ENCODE measurements around the gene SH3TC1. TPM values are rescaled to one million over a fixed set of nuclear protein-coding genes. Genes with fewer than 3 reads are reported as not detected.

The SH3TC1 gene
- total RNA-seq, 2 experiments from 2014 or later, result 11.1 to 18.3 TPM

- CTCF ChIA-PET, result no interaction called here
- Mint-ChIP-seq H3K9me3 (ENCODE audit: low read depth) (no peaks in the 10 kb centered on the region), H3K27me3 (no peaks in the 10 kb centered on the region), H3K36me3 (ENCODE audit: low read depth) (peaks cover 1% of the 10 kb centered on the region), H3K27ac (no peak overlapping the region), H3K4me3 (no peak overlapping the region), H3K4me1 (no peaks in the 10 kb centered on the region)
- DNase-seq (no peak), ATAC-seq (no peak)
- intact Hi-C loops (cut with DNase I, micrococcal nuclease), result no loop called here
- POLR2A ChIA-PET, result no interaction called here
Observed at GRCh38 chr4:8211737-8212581, 12.9 kb downstream of the SH3TC1 start.

- ChIA-PET CTCF (no interaction called here), POLR2A (no interaction called here)
- Mint-ChIP-seq H3K36me3 (ENCODE audit: low read depth) (peaks cover 1% of the 10 kb centered on the region), H3K9me3 (ENCODE audit: low read depth) (no peaks in the 10 kb centered on the region), H3K27me3 (no peaks in the 10 kb centered on the region), H3K4me3 (no peak overlapping the region), H3K27ac (no peak overlapping the region), H3K4me1 (no peaks in the 10 kb centered on the region)
- DNase-seq, result no peak
- intact Hi-C loops (cut with DNase I, micrococcal nuclease), result no loop called here
- ATAC-seq, result no peak
Observed at GRCh38 chr4:8212622-8213021, 13.5 kb downstream of the SH3TC1 start.

- CTCF ChIA-PET, result no interaction called here
Observed at GRCh38 chr4:8213121-8213520, 14.0 kb downstream of the SH3TC1 start.

GRCh38 chr4:8214136-8214535 is 15.0 kb downstream of the SH3TC1 start:
- POLR2A ChIA-PET, result no interaction called here
- CTCF ChIA-PET, result interaction anchor here (0.7 to 1.0 kb wide), 2 partner anchors 12 to 30 kb away, joined by 3 to 8 read pairs; no protein-coding TSS in a partner anchor
- H3K27me3 Mint-ChIP-seq, result no peaks in the 10 kb centered on the region
- no peak for DNase-seq
- intact Hi-C loops (cut with DNase I, micrococcal nuclease), result no loop called here
- no peak overlapping the region for H3K4me3 Mint-ChIP-seq
- no peaks in the 10 kb centered on the region for H3K4me1 Mint-ChIP-seq
- H3K9me3 Mint-ChIP-seq (ENCODE audit: low read depth), result no peaks in the 10 kb centered on the region
- ATAC-seq, result no peak
- H3K27ac Mint-ChIP-seq, result no peak overlapping the region
- H3K36me3 Mint-ChIP-seq (ENCODE audit: low read depth), result peaks cover under 1% of the 10 kb centered on the region

More at GRCh38 chr4:8213121-8213520, 14.0 kb downstream of the SH3TC1 start:
- POLR2A ChIA-PET, result no interaction called here
- no peak overlapping the region for H3K27ac Mint-ChIP-seq
- no peak for ATAC-seq
- no peaks in the 10 kb centered on the region for H3K4me1 Mint-ChIP-seq
- intact Hi-C loops (cut with DNase I, micrococcal nuclease), result no loop called here
- peaks cover 1% of the 10 kb centered on the region for H3K36me3 Mint-ChIP-seq (ENCODE audit: low read depth)
- H3K27me3 Mint-ChIP-seq, result no peaks in the 10 kb centered on the region
- DNase-seq, result no peak
- H3K9me3 Mint-ChIP-seq (ENCODE audit: low read depth), result no peaks in the 10 kb centered on the region
- no peak overlapping the region for H3K4me3 Mint-ChIP-seq

GRCh38 chr4:8215001-8215427 is 15.9 kb downstream of the SH3TC1 start:
- intact Hi-C loops (cut with DNase I, micrococcal nuclease), result no loop called here
- ChIA-PET POLR2A (no interaction called here), CTCF (interaction anchor here (0.6 to 1.0 kb wide), 2 partner anchors 13 to 1130 kb away, joined by 3 to 8 read pairs; no protein-coding TSS in a partner anchor)
- ATAC-seq (no peak), DNase-seq (no peak)
- Mint-ChIP-seq H3K4me1 (no peaks in the 10 kb centered on the region), H3K27me3 (no peaks in the 10 kb centered on the region), H3K27ac (no peak overlapping the region), H3K9me3 (ENCODE audit: low read depth) (no peaks in the 10 kb centered on the region), H3K36me3 (ENCODE audit: low read depth) (peaks cover 2% of the 10 kb centered on the region), H3K4me3 (no peak overlapping the region)

GRCh38 chr4:8215641-8216442 is 16.8 kb downstream of the SH3TC1 start:
- CTCF ChIA-PET, result interaction anchor here (0.6 kb wide), 1 partner anchor 1131 kb away, joined by 3 read pairs; no protein-coding TSS in a partner anchor
- Mint-ChIP-seq H3K4me3 (no peak overlapping the region), H3K27me3 (no peaks in the 10 kb centered on the region), H3K4me1 (peaks cover 3% of the 10 kb centered on the region), H3K9me3 (ENCODE audit: low read depth) (no peaks in the 10 kb centered on the region), H3K27ac (no peak overlapping the region), H3K36me3 (ENCODE audit: low read depth) (peaks cover 4% of the 10 kb centered on the region)
- POLR2A ChIA-PET, result no interaction called here
- intact Hi-C loops (cut with DNase I, micrococcal nuclease), result no loop called here
- ATAC-seq (no peak), DNase-seq (no peak)

- Mint-ChIP-seq H3K9me3 (ENCODE audit: low read depth) (no peaks in the 10 kb centered on the region), H3K4me3 (no peak overlapping the region), H3K36me3 (ENCODE audit: low read depth) (peaks cover 4% of the 10 kb centered on the region), H3K27me3 (no peaks in the 10 kb centered on the region), H3K4me1 (peaks cover 11% of the 10 kb centered on the region), H3K27ac (no peak overlapping the region)
- ChIA-PET CTCF (no interaction called here), POLR2A (no interaction called here)
- DNase-seq (no peak), ATAC-seq (no peak)
- intact Hi-C loops (cut with DNase I, micrococcal nuclease), result no loop called here
Observed at GRCh38 chr4:8216443-8217245, 17.6 kb downstream of the SH3TC1 start.

- no peaks in the 10 kb centered on the region for H3K9me3 Mint-ChIP-seq (ENCODE audit: low read depth)
- DNase-seq, result no peak
- intact Hi-C loops (cut with DNase I, micrococcal nuclease), result no loop called here
- no peak overlapping the region for H3K27ac Mint-ChIP-seq
- H3K4me3 Mint-ChIP-seq, result no peak overlapping the region
- no peak for ATAC-seq
- H3K27me3 Mint-ChIP-seq, result no peaks in the 10 kb centered on the region
- POLR2A ChIA-PET, result no interaction called here
- peaks cover 4% of the 10 kb centered on the region for H3K36me3 Mint-ChIP-seq (ENCODE audit: low read depth)
- CTCF ChIA-PET, result no interaction called here
- peaks cover 15% of the 10 kb centered on the region for H3K4me1 Mint-ChIP-seq
Observed at GRCh38 chr4:8217246-8217511, 18.1 kb downstream of the SH3TC1 start.

GRCh38 chr4:8217871-8218270 is 18.8 kb downstream of the SH3TC1 start:
- Mint-ChIP-seq H3K4me3 (no peak overlapping the region), H3K4me1 (peaks cover 18% of the 10 kb centered on the region), H3K9me3 (ENCODE audit: low read depth) (no peaks in the 10 kb centered on the region), H3K27ac (no peak overlapping the region), H3K36me3 (ENCODE audit: low read depth) (peaks cover 8% of the 10 kb centered on the region), H3K27me3 (no peaks in the 10 kb centered on the region)
- no peak for ATAC-seq
- ChIA-PET CTCF (interaction anchor here (0.6 to 0.7 kb wide), 2 partner anchors 21 to 86 kb away, joined by 3 to 4 read pairs; no protein-coding TSS in a partner anchor), POLR2A (no interaction called here)
- no peak for DNase-seq
- intact Hi-C loops (cut with DNase I, micrococcal nuclease), result no loop called here

GRCh38 chr4:8218371-8219031 is 19.4 kb downstream of the SH3TC1 start:
- no peak for ATAC-seq
- CTCF ChIA-PET, result no interaction called here

GRCh38 chr4:8219236-8219635 is 20.1 kb downstream of the SH3TC1 start:
- ChIA-PET CTCF (no interaction called here), POLR2A (no interaction called here)
- Mint-ChIP-seq H3K9me3 (ENCODE audit: low read depth) (no peaks in the 10 kb centered on the region), H3K36me3 (ENCODE audit: low read depth) (peaks cover 17% of the 10 kb centered on the region), H3K27ac (no peak overlapping the region), H3K4me1 (peaks cover 18% of the 10 kb centered on the region), H3K27me3 (no peaks in the 10 kb centered on the region), H3K4me3 (no peak overlapping the region)
- intact Hi-C loops (cut with DNase I, micrococcal nuclease), result no loop called here
- no peak for ATAC-seq
- DNase-seq, result no peak

More at GRCh38 chr4:8218371-8219031, 19.4 kb downstream of the SH3TC1 start:
- Mint-ChIP-seq H3K4me1 (peaks cover 18% of the 10 kb centered on the region), H3K4me3 (no peak overlapping the region), H3K27ac (no peak overlapping the region), H3K9me3 (ENCODE audit: low read depth) (no peaks in the 10 kb centered on the region), H3K27me3 (no peaks in the 10 kb centered on the region), H3K36me3 (ENCODE audit: low read depth) (peaks cover 10% of the 10 kb centered on the region)
- intact Hi-C loops (cut with DNase I, micrococcal nuclease), result no loop called here
- POLR2A ChIA-PET, result no interaction called here
- no peak for DNase-seq
